SK-N-SH treated with all-trans-retinoic acid at 6 μM for 48 hours (cell line): Measurements from ENCODE around the gene MAD2L1.

ENCODE experiments used
- ATAC-seq: fragments of 200-7000 bp; cut with Tn5 transposase; 3 replicates; pipeline ENCODE4 v1.9.1; 2020; ENCODE audit warnings: mild to moderate bottlenecking, moderate library complexity
- ARNTL ChIP-seq: fragments of 450-650 bp; formaldehyde crosslinking; IDR thresholded peaks from 2 replicates; pipeline ENCODE4 v1.5.0; 2020; ENCODE audit warnings: low read depth, mild to moderate bottlenecking, moderate library complexity, borderline replicate concordance
- BACH2 ChIP-seq: fragments of 250-450 bp; sonication (Bioruptor Pico); IDR thresholded peaks from 2 replicates; pipeline ENCODE4 v1.9.0; 2021; ENCODE audit warnings: mild to moderate bottlenecking, borderline replicate concordance
- CREB5 ChIP-seq: fragments of 250-450 bp; sonication (Bioruptor Pico); IDR thresholded peaks from 2 replicates; pipeline ENCODE4 v1.5.1; 2020; ENCODE audit warnings: low read depth, mild to moderate bottlenecking, moderate library complexity
- CSDC2 ChIP-seq: fragments of 250-450 bp; sonication (Bioruptor Pico); IDR thresholded peaks from 2 replicates; pipeline ENCODE4 v1.5.0; 2020; ENCODE audit warnings: mild to moderate bottlenecking, moderate library complexity
- CSRNP3 ChIP-seq: fragments of 250-450 bp; sonication (Bioruptor Pico); IDR thresholded peaks from 2 replicates; pipeline ENCODE4 v1.5.1; 2021; ENCODE audit warnings: mild to moderate bottlenecking, moderate library complexity
- ESRRG ChIP-seq: fragments of 250-450 bp; sonication (Bioruptor Pico); IDR thresholded peaks from 2 replicates; pipeline ENCODE4 v1.6.1; 2021; ENCODE audit warnings: mild to moderate bottlenecking
- GLIS3 ChIP-seq: fragments of 250-450 bp; sonication (Bioruptor Pico); IDR thresholded peaks from 2 replicates; pipeline ENCODE4 v1.5.0; 2020; ENCODE audit warnings: mild to moderate bottlenecking, moderate library complexity
- OSR1 ChIP-seq: fragments of 250-450 bp; sonication (Bioruptor Pico); IDR thresholded peaks from 2 replicates; pipeline ENCODE4 v1.8.0; 2022; ENCODE audit warnings: moderate library complexity, mild to moderate bottlenecking, inconsistent platforms
- PATZ1 ChIP-seq: fragments of 250-450 bp; sonication (Bioruptor Pico); IDR thresholded peaks from 2 replicates; pipeline ENCODE4 v1.8.0; 2020; ENCODE audit warnings: mild to moderate bottlenecking, moderate library complexity, borderline replicate concordance
- POU6F1 ChIP-seq: fragments of 250-450 bp; sonication (Bioruptor Pico); IDR thresholded peaks from 2 replicates; pipeline ENCODE4 v1.8.0; 2021; ENCODE audit warnings: low read depth, mild to moderate bottlenecking, moderate library complexity, borderline replicate concordance
- PPARA ChIP-seq: fragments of 250-450 bp; sonication (Bioruptor Pico); IDR thresholded peaks from 2 replicates; pipeline ENCODE4 v1.5.0; 2020; ENCODE audit warnings: mild to moderate bottlenecking, borderline replicate concordance
- SNAI2 ChIP-seq: fragments of 250-450 bp; sonication (Bioruptor Pico); IDR thresholded peaks from 2 replicates; pipeline ENCODE4 v1.5.0; 2020; ENCODE audit warnings: mild to moderate bottlenecking, moderate library complexity
- TCF4 ChIP-seq: fragments of 250-450 bp; sonication (Bioruptor Pico); IDR thresholded peaks from 2 replicates; pipeline ENCODE4 v1.8.0; 2021; ENCODE audit warnings: mild to moderate bottlenecking, moderate library complexity, borderline replicate concordance
- TOX ChIP-seq: fragments of 250-450 bp; sonication (Bioruptor Pico); IDR thresholded peaks from 2 replicates; pipeline ENCODE4 v1.8.0; 2021; ENCODE audit warnings: mild to moderate bottlenecking, moderate library complexity, borderline replicate concordance
- TSHZ2 ChIP-seq: fragments of 250-450 bp; sonication (Bioruptor Pico); IDR thresholded peaks from 2 replicates; pipeline ENCODE4 v1.5.0; 2020; ENCODE audit warnings: mild to moderate bottlenecking, moderate library complexity
- ZC3H10 ChIP-seq: fragments of 250-450 bp; sonication (Bioruptor Pico); IDR thresholded peaks from 2 replicates; pipeline ENCODE4 v1.5.1; 2021; ENCODE audit warnings: mild to moderate bottlenecking, moderate library complexity
- ZFP3 ChIP-seq: fragments of 250-450 bp; sonication (Bioruptor Pico); IDR thresholded peaks from 2 replicates; pipeline ENCODE4 v1.5.0; 2020; ENCODE audit warnings: mild to moderate bottlenecking, moderate library complexity
- ZFP30 ChIP-seq: fragments of 450-650 bp; formaldehyde crosslinking; IDR thresholded peaks from 2 replicates; pipeline ENCODE4 v1.5.0; 2022; ENCODE audit warnings: mild to moderate bottlenecking, moderate library complexity
- ZNF565 ChIP-seq: fragments of 450-650 bp; formaldehyde crosslinking; conservative IDR thresholded peaks from 2 replicates; pipeline ENCODE4 v1.5.0; 2020; ENCODE audit warnings: low read depth, mild to moderate bottlenecking, moderate library complexity
- ZNF70 ChIP-seq: fragments of 450-650 bp; formaldehyde crosslinking; IDR thresholded peaks from 2 replicates; pipeline ENCODE4 v1.5.0; 2020; ENCODE audit warnings: mild to moderate bottlenecking, moderate library complexity
- ZNF8 ChIP-seq: fragments of 450-650 bp; formaldehyde crosslinking; IDR thresholded peaks from 2 replicates; pipeline ENCODE4 v1.5.0; 2020; ENCODE audit warnings: mild to moderate bottlenecking, moderate library complexity

The MAD2L1 gene

GRCh38 chr4:120017939-120018692 is 48.5 kb downstream of the MAD2L1 start:
- TF ChIP-seq TOX = no peak
- no peak for TF ChIP-seq ARNTL (CRISPR knock-in tag)
- no peak for TF ChIP-seq PPARA (CRISPR knock-in tag)
- TF ChIP-seq ZNF8 (CRISPR knock-in tag) = no peak
- no peak for TF ChIP-seq BACH2
- TF ChIP-seq TCF4 (CRISPR knock-in tag) = no peak
- no peak for TF ChIP-seq SNAI2 (CRISPR knock-in tag)
- no peak for TF ChIP-seq ZNF70
- no peak for TF ChIP-seq CSRNP3 (CRISPR knock-in tag)
- TF ChIP-seq TSHZ2 = no peak
- no peak for TF ChIP-seq OSR1 (CRISPR knock-in tag)
- TF ChIP-seq ZNF565 (CRISPR knock-in tag) = no peak
- TF ChIP-seq ZFP30 = no peak
- no peak for TF ChIP-seq PATZ1 (CRISPR knock-in tag)
- no peak for TF ChIP-seq CSDC2 (CRISPR knock-in tag)
- TF ChIP-seq ESRRG (CRISPR knock-in tag) = no peak
- TF ChIP-seq ZFP3 (CRISPR knock-in tag) = no peak
- TF ChIP-seq GLIS3 (CRISPR knock-in tag) = no peak
- TF ChIP-seq ZC3H10 (CRISPR knock-in tag) = no peak
- no peak for TF ChIP-seq POU6F1 (CRISPR knock-in tag)
- ATAC-seq = no peak

- ATAC-seq = no peak
- TF ChIP-seq PATZ1 (CRISPR knock-in tag) (no peak), CREB5 (CRISPR knock-in tag) (no peak), ESRRG (CRISPR knock-in tag) (no peak)
Observed at GRCh38 chr4:120011725-120012124, 54.9 kb downstream of the MAD2L1 start.
